ENCODE data around the gene TAB2. TPM values are rescaled to one million over a fixed set of nuclear protein-coding genes. Genes with fewer than 3 reads are reported as not detected.

The TAB2 gene, protein sequence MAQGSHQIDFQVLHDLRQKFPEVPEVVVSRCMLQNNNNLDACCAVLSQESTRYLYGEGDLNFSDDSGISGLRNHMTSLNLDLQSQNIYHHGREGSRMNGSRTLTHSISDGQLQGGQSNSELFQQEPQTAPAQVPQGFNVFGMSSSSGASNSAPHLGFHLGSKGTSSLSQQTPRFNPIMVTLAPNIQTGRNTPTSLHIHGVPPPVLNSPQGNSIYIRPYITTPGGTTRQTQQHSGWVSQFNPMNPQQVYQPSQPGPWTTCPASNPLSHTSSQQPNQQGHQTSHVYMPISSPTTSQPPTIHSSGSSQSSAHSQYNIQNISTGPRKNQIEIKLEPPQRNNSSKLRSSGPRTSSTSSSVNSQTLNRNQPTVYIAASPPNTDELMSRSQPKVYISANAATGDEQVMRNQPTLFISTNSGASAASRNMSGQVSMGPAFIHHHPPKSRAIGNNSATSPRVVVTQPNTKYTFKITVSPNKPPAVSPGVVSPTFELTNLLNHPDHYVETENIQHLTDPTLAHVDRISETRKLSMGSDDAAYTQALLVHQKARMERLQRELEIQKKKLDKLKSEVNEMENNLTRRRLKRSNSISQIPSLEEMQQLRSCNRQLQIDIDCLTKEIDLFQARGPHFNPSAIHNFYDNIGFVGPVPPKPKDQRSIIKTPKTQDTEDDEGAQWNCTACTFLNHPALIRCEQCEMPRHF
- 22.3 to 35.8 TPM (median 25.7 TPM) in 5 replicates for total RNA-seq (2022; extraction: Qiagen RNA extraction)

GRCh38 chr6:149317644-149318571, at the start of gene TAB2:
TAB2 (plus strand) TSS chr6:149317712; CDS start chr6:149369998, 52,286 bp downstream.

DNA sequence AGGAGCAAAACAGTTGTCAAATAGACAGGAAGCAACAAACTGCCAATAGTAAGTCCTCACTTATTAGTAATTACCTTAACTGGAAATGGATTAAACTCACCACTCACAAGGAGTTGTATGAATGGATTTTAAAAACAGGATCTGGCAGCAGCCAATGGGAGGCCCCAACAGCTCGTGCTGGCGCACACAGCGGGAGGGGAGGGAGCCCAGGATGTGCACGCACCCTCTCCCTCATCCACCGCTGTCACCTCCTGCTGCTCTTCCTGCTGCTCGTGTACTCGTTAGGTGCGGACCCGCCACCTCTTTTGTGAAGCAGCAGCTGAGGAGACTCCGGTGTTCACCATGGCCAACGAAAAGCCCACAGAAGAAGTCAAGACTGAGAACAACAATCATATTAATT, 82.5 kb downstream of the TAB2 start, which contains the start of gene SUMO4:
SUMO4 (plus strand) TSS at position 213 of the 400 bp plus-strand sequence; CDS start at position 343, 130 bp downstream.

Other genes starting within 250 kb of the TAB2 start
- gene SUMO4, start 82.5 kb downstream of the TAB2 start, total RNA-seq (2022; extraction: Qiagen RNA extraction) = 0.06 to 0.11 TPM in 2 of 5 replicates, not detected in the others
- 0.01 to 0.07 TPM (median 0.02 TPM) in 5 replicates for gene ZC3H12D, start 167.3 kb downstream of the TAB2 start, total RNA-seq (2022; extraction: Qiagen RNA extraction)
- 11.0 to 18.2 TPM (median 13.3 TPM) in 5 replicates for gene PPIL4, start 228.3 kb downstream of the TAB2 start, total RNA-seq (2022; extraction: Qiagen RNA extraction)
- gene GINM1, start 248.7 kb downstream of the TAB2 start, total RNA-seq (2022; extraction: Qiagen RNA extraction) = 22.3 to 32.1 TPM (median 25.0 TPM) in 5 replicates

Data from A549 treated with AZD2906 at 1 μM for 4 hours (cell line).